ENCODE results near the gene SCN9A.

GRCh38 chr2:166376873-166377272, 1.1 kb upstream of the SCN9A start:
- TF ChIP-seq CTCF (IDR thresholded peaks at IDR 0.05) (no peak), EP300 (IDR thresholded peaks at IDR 0.05) (no peak)

All from upper lobe of left lung (tissue), 4 donors.